Measurements from ENCODE around the gene BMP6. TPM values are rescaled to one million over a fixed set of nuclear protein-coding genes. Genes with fewer than 3 reads are reported as not detected.

Gene BMP6
- total RNA-seq, 2 donors from 2014 or later, result 10.4 to 19.1 TPM

GRCh38 chr6:7832904-7833750, 107.2 kb downstream of the BMP6 start:
- Histone ChIP-seq H3K4me1 (no peaks in the 10 kb centered on the region), H3K27me3 (no peaks in the 10 kb centered on the region), H3K4me3 (no peak overlapping the region), H3K27ac (no peak overlapping the region), H3K9me3 (no peaks in the 10 kb centered on the region), H3K36me3 (no peaks in the 10 kb centered on the region)
- DNase-seq (ENCODE audit: low spot score), result no peak
- no peak for TF ChIP-seq CTCF (IDR thresholded peaks at IDR 0.05)

- Histone ChIP-seq H3K4me1 (no peaks in the 10 kb centered on the region), H3K9me3 (no peaks in the 10 kb centered on the region), H3K27me3 (no peaks in the 10 kb centered on the region), H3K4me3 (no peak overlapping the region), H3K36me3 (no peaks in the 10 kb centered on the region), H3K27ac (no peak overlapping the region)
- TF ChIP-seq CTCF (IDR thresholded peaks at IDR 0.05), result no peak
- no peak for DNase-seq (ENCODE audit: low spot score)
Measured at GRCh38 chr6:7833751-7834070, 107.8 kb downstream of the BMP6 start.

GRCh38 chr6:7836371-7837026, 110.6 kb downstream of the BMP6 start:
- no peak for DNase-seq (ENCODE audit: low spot score)
- Histone ChIP-seq H3K4me3 (no peak overlapping the region), H3K27me3 (no peaks in the 10 kb centered on the region), H3K27ac (no peak overlapping the region), H3K4me1 (no peaks in the 10 kb centered on the region), H3K9me3 (no peaks in the 10 kb centered on the region), H3K36me3 (no peaks in the 10 kb centered on the region)
- no peak for TF ChIP-seq CTCF (IDR thresholded peaks at IDR 0.05)

- Histone ChIP-seq H3K36me3 (no peaks in the 10 kb centered on the region), H3K27ac (no peak overlapping the region), H3K27me3 (no peaks in the 10 kb centered on the region), H3K9me3 (peaks cover 0 to 5% of the 10 kb centered on the region in 2 donors), H3K4me3 (no peak overlapping the region), H3K4me1 (no peaks in the 10 kb centered on the region)
- no peak for DNase-seq (ENCODE audit: low spot score)
- TF ChIP-seq CTCF (IDR thresholded peaks at IDR 0.05), result no peak
Measured at GRCh38 chr6:7841781-7842468, 116.0 kb downstream of the BMP6 start.

- no peaks in the 10 kb centered on the region for H3K36me3 ChIP-seq
- H3K27me3 ChIP-seq, result no peaks in the 10 kb centered on the region
- TF ChIP-seq CTCF (IDR thresholded peaks at IDR 0.05), result peak in 1 of 2 donors; percentile 36
- DNase-seq (ENCODE audit: low spot score), result no peak
- no peaks in the 10 kb centered on the region for H3K4me1 ChIP-seq
- peaks cover 0 to 21% of the 10 kb centered on the region in 2 donors for H3K9me3 ChIP-seq
- peak overlapping the region in 1 of 2 donors; percentile 29 for H3K27ac ChIP-seq
- H3K4me3 ChIP-seq, result no peak overlapping the region
Measured at GRCh38 chr6:7846966-7847818, 121.3 kb downstream of the BMP6 start.
